Panc1 (cell line): ENCODE data around the gene AAK1.

Experiments
- POLR2AphosphoS5 ChIP-seq: IDR thresholded peaks from 2 replicates; pipeline ENCODE4 v1.6.1; 2012; ENCODE audit warnings: mild to moderate bottlenecking, low read depth, low read length, moderate library complexity
- REST ChIP-seq, 2 experiments: IDR thresholded peaks; 2 replicates each; pipeline ENCODE4 v1.6.1; 2011 to 2012; ENCODE audit warnings: low read depth in 2 of 2, control low read depth in 1 of 2, low read length in 1 of 2, mild to moderate bottlenecking in 1 of 2, moderate library complexity in 1 of 2; ENCODE audit not compliant: insufficient read depth in 1 of 2
- SIN3A ChIP-seq: IDR thresholded peaks from 2 replicates; pipeline ENCODE4 v1.6.1; 2012; ENCODE audit warnings: low read depth, mild to moderate bottlenecking, low read length, moderate library complexity, borderline replicate concordance; ENCODE audit not compliant: insufficient read depth
- TCF7L2 ChIP-seq: IDR thresholded peaks from 2 replicates; pipeline ENCODE4 v1.6.1; 2011; ENCODE audit warnings: mild to moderate bottlenecking, low read depth, low read length, inconsistent platforms
- TF ChIP-seq, protein P1 (sequence below): fragments of 450-650 bp; IDR thresholded peaks from 2 replicates; pipeline ENCODE4 v1.5.1; 2017; ENCODE audit warnings: mild to moderate bottlenecking

DNA sequence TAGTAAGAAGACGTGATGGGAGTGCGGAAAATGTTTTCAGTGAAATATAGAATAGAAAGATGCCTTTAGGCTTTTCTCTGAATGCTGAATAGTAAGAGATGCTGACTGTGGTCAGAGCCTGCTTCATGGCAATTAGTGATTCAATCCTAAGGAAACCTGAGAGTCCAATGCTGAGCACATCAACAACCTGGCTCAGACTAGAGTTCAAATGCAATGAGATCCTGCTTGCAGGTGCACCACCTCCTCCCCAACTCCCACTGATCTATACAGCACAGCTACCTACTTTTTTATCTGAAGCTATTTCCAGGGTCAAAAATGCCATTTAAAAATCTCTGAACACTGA lies 65.4 kb downstream of the AAK1 start:
- TF ChIP-seq, protein P1, sequence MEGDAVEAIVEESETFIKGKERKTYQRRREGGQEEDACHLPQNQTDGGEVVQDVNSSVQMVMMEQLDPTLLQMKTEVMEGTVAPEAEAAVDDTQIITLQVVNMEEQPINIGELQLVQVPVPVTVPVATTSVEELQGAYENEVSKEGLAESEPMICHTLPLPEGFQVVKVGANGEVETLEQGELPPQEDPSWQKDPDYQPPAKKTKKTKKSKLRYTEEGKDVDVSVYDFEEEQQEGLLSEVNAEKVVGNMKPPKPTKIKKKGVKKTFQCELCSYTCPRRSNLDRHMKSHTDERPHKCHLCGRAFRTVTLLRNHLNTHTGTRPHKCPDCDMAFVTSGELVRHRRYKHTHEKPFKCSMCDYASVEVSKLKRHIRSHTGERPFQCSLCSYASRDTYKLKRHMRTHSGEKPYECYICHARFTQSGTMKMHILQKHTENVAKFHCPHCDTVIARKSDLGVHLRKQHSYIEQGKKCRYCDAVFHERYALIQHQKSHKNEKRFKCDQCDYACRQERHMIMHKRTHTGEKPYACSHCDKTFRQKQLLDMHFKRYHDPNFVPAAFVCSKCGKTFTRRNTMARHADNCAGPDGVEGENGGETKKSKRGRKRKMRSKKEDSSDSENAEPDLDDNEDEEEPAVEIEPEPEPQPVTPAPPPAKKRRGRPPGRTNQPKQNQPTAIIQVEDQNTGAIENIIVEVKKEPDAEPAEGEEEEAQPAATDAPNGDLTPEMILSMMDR = no peak
- TF ChIP-seq POLR2AphosphoS5 = no peak
- TF ChIP-seq SIN3A = no peak
- TF ChIP-seq REST (IDR thresholded peaks at IDR 0.05; ENCODE audit: insufficient read depth in 1 of 2, low read depth in 2 of 2, low read length in 1 of 2) = no peak
- TF ChIP-seq TCF7L2 = no peak
